Activated T-cell treated with anti-CD3 and anti-CD28 coated beads, Interleukin-2, amount 50 U/mL, for 24 hours (primary cell): Measurements from ENCODE around the gene NCAM1.

Experiments
- DNase-seq: peaks from one replicate; pipeline ENCODE4 v3.0.0-alpha.2; 2020
- H3K27ac Mint-ChIP-seq: 2 replicates; pipeline ENCODE4 v1.8.0; 2020; ENCODE audit warnings: mild to moderate bottlenecking, mixed read lengths
- H3K27me3 Mint-ChIP-seq: 2 replicates; pipeline ENCODE4 v1.8.0; 2020; ENCODE audit warnings: mixed read lengths
- H3K36me3 Mint-ChIP-seq: 2 replicates; pipeline ENCODE4 v1.8.0; 2020; ENCODE audit warnings: low read depth, mixed read lengths
- H3K4me1 Mint-ChIP-seq: 2 replicates; pipeline ENCODE4 v1.8.0; 2020; ENCODE audit warnings: low read depth, mixed read lengths
- H3K4me3 Mint-ChIP-seq: 2 replicates; pipeline ENCODE4 v1.8.0; 2020; ENCODE audit warnings: mild to moderate bottlenecking, moderate library complexity, mixed read lengths
- H3K9me3 Mint-ChIP-seq: 2 replicates; pipeline ENCODE4 v1.8.0; 2020; ENCODE audit warnings: mixed read lengths

The NCAM1 gene

DNA sequence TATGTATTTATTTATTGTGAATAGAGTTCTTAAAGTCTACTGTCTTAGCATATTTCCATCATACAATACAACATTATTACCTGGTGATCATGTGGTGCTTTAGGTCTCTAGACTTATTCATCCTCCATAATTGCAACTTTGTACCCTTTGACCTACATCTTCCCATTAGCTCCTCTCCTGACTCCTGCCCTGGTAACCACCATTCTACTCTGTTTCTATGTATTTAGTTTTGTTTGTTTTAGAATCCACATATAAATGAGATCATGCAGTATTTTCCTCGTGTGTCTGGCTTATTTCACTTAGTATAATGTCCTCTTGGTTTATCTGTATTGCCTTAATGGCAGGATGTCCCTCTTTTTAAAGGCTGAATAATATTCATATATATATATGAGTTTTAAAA is 22.7 kb downstream of the NCAM1 start:
- no peak overlapping the region for H3K27ac Mint-ChIP-seq
- no peak for DNase-seq
- no peaks in the 10 kb centered on the region for H3K4me1 Mint-ChIP-seq
- H3K36me3 Mint-ChIP-seq: no peaks in the 10 kb centered on the region
- H3K9me3 Mint-ChIP-seq: peaks cover 15% of the 10 kb centered on the region
- no peak overlapping the region for H3K4me3 Mint-ChIP-seq
- peaks cover 10% of the 10 kb centered on the region for H3K27me3 Mint-ChIP-seq

DNA sequence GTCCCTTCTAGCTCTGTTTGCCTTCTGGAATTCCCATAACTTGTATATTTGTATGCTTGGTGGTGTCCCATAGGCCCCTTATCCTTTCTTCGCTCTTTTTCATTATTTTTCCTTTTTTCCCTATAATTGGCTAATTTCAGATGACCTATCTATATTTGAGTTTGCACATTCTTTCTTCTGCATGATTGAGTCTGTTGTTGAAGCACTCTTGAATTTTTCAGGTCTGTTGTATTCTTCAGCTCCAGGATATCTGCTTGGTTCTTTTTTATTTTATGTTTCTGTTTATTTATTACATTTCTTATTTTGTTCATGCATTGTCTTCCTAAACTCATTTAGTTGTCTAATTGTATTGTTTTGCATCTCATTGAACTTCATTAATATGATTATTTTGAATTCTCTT is 28.0 kb downstream of the NCAM1 start:
- DNase-seq: no peak
- H3K36me3 Mint-ChIP-seq: no peaks in the 10 kb centered on the region
- H3K27me3 Mint-ChIP-seq: peaks cover under 1% of the 10 kb centered on the region
- H3K4me3 Mint-ChIP-seq: no peak overlapping the region
- H3K27ac Mint-ChIP-seq: no peak overlapping the region
- H3K4me1 Mint-ChIP-seq: no peaks in the 10 kb centered on the region
- H3K9me3 Mint-ChIP-seq: peaks cover 21% of the 10 kb centered on the region

DNA sequence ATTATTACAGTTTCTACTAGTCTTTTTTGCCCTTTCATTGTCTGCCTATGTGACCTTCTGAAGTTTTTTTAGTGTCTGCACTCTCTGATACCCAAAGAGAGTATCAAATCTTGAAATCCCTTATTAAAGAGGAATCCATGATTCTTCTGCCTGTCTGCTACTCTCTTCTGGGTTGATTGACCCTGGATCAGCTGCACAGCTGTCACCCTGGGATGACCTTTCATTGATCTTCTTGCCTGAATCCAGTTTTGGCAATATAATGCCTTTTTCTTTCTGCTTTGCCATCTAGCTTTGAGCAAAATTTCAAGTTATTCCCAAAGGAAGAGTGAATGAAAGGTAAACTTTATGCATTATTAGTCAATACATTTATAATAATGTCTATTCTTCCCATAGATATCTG is 32.6 kb downstream of the NCAM1 start:
- Mint-ChIP-seq H3K4me1 (no peaks in the 10 kb centered on the region), H3K36me3 (no peaks in the 10 kb centered on the region), H3K4me3 (no peak overlapping the region)

DNA sequence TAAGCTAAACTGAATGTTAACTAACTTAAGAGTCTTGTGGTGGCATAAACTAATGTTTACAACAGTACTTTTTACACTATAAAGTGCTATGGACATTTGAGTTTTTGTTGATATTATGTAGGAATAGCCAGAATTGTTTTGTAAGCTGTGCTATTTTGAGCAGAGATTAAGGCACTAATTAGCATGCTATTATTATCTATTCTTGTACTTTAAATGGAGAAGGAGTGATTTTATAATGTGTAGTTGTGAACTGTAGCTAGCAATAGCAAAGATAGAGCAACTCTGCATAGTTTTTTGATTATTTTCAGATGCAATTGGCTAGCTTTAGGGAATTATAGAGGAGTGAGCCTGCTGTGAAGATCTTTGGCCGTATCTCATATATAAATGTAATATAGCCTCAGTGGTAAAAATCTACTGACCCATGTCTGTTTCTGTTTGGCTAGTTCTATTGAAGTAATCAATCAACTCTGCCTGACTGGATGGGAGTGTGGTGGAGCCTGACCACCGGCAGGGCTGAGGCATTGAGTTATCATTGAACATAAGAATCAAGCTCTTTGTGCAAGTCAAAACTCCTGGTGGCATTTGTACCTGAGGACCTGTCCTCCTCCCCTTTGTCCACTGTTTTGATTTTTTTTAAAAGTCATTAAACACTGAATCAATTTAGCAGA is 34.3 kb downstream of the NCAM1 start:
- no peaks in the 10 kb centered on the region for H3K9me3 Mint-ChIP-seq
- no peaks in the 10 kb centered on the region for H3K4me1 Mint-ChIP-seq
- peaks cover 10% of the 10 kb centered on the region for H3K27me3 Mint-ChIP-seq
- H3K4me3 Mint-ChIP-seq: no peak overlapping the region
- H3K27ac Mint-ChIP-seq: no peak overlapping the region
- no peaks in the 10 kb centered on the region for H3K36me3 Mint-ChIP-seq
- no peak for DNase-seq

More for the DNA sequence above, 32.6 kb downstream of the NCAM1 start:
- Mint-ChIP-seq H3K27ac (no peak overlapping the region), H3K9me3 (peaks cover 7% of the 10 kb centered on the region), H3K27me3 (peaks cover 10% of the 10 kb centered on the region)
- DNase-seq: no peak

DNA sequence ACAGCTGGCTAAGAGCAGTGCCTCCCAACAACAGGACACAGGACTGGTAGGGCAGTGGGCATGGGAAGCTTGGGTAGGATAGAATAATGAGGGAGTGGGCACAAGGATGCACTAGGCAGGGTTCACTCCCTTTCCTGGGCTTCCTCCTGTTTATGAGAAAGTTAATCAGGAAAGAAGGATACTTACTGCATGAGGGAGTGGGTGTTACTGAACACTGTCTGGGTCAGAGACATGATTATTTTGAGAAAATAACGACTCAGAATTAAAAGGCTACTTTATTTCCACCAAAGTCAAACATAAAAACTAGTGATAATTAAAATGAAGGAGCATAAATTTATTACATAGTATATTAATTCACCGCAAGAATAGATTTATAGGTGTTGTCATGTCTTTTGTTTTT is 35.8 kb downstream of the NCAM1 start:
- Mint-ChIP-seq H3K9me3 (no peaks in the 10 kb centered on the region), H3K27me3 (peaks cover 10% of the 10 kb centered on the region), H3K36me3 (no peaks in the 10 kb centered on the region), H3K27ac (no peak overlapping the region), H3K4me3 (no peak overlapping the region), H3K4me1 (no peaks in the 10 kb centered on the region)
- DNase-seq: no peak

DNA sequence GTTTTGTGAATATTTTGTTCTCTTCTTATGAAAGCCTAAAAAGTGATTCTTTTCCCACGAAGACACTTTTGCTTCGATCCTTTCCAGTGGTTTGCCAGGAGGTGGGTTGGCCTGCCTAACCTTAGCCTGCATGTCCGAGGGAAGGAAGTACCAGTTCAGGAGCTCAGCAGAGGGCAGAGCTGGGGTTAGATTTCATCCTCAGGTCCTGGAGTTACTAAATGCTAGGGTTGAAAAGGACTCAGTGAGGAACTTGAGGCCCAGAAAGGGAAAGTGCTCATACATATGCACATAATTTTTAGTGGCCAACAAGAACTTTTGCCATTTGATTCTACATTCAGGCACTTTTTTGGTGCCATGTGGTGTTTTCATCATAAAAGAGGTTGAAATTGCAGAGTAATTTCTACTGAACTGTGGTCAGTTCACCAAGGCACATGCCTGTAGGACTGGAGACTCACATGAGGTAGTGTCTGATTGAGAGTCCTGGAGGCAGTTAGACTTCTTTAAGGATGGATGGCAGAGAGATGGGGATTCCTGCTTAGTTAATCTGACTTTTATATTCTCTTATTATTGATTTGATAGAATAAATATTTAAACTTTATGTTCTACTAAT is 36.7 kb downstream of the NCAM1 start:
- Mint-ChIP-seq H3K9me3 (no peaks in the 10 kb centered on the region), H3K4me1 (no peaks in the 10 kb centered on the region), H3K27ac (no peak overlapping the region), H3K36me3 (no peaks in the 10 kb centered on the region), H3K4me3 (no peak overlapping the region), H3K27me3 (peaks cover 10% of the 10 kb centered on the region)
- no peak for DNase-seq

DNA sequence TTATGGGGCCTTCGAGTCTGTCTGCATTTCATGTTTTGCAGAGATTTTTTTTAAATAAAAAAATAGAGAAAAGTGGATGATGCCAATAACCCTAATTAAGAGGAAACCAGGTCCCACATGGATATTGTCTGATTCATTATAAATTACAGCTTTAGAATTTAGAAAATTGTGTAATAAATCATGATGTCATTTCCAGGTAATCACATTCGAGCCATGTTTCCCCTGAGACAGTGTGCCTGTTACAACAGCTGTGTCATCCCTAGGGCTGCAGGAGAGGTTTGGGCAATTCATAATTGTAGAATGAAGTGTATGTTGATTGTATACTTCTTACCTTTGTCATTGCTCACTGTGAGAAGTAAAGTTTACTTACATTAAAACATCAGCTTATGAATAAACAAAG is 38.3 kb downstream of the NCAM1 start:
- Mint-ChIP-seq H3K4me1 (no peaks in the 10 kb centered on the region), H3K36me3 (no peaks in the 10 kb centered on the region), H3K4me3 (no peak overlapping the region)

DNA sequence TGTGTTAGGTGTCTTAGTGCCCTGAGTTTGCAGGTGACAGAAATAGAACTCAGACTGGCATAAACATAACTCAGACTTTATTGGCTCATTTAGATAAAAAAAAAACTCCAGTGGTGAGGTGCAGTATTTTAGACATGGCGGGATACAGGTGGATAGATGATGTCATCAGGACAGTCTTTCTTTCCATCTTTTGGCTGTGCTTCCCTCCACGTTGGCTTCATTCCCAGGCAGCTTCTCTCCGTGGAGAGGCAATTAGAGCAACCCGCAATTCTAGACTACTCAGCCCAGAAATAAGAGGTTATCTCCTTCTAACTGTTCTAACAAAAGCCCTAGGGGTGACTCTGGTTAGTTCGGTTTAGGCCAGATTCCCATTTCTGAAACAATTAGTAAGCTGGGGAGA is 40.5 kb downstream of the NCAM1 start:
- Mint-ChIP-seq H3K4me3 (no peak overlapping the region), H3K27me3 (peaks cover 3% of the 10 kb centered on the region), H3K27ac (no peak overlapping the region)

More for the DNA sequence above, 38.3 kb downstream of the NCAM1 start:
- Mint-ChIP-seq H3K27ac (no peak overlapping the region), H3K27me3 (peaks cover 6% of the 10 kb centered on the region), H3K9me3 (no peaks in the 10 kb centered on the region)
- DNase-seq: no peak

DNA sequence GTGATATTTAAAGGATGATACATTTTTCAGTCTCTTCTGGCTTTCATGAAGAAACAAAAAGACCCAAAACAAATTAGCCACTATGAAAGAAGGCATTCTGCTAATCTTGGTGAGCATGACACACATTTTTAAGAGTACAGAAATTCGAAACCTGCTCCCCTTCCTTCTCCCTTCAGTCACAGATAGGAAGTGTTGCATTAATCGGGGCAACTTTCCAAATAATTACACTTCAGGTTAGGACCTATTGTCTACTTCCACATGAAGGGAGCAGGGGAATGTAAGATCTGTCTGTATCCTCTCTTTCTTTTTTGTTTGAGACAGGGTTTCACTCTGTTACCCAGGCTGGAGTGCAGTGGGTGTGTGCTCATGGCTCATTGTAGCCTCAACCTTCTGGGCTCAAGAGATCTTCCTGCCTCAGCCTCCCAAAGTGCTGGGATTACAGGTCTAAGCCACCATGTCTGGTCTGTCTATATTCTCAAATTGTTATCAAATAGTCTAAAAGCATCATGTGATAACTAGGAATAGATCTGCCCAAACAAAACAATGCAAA is 45.8 kb downstream of the NCAM1 start:
- DNase-seq: no peak
- Mint-ChIP-seq H3K36me3 (no peaks in the 10 kb centered on the region), H3K9me3 (peaks cover 2% of the 10 kb centered on the region), H3K4me1 (no peaks in the 10 kb centered on the region), H3K4me3 (no peak overlapping the region), H3K27ac (no peak overlapping the region), H3K27me3 (peaks cover 3% of the 10 kb centered on the region)

More for the DNA sequence above, 40.5 kb downstream of the NCAM1 start:
- Mint-ChIP-seq H3K9me3 (no peaks in the 10 kb centered on the region), H3K4me1 (no peaks in the 10 kb centered on the region), H3K36me3 (no peaks in the 10 kb centered on the region)
- DNase-seq: no peak

DNA sequence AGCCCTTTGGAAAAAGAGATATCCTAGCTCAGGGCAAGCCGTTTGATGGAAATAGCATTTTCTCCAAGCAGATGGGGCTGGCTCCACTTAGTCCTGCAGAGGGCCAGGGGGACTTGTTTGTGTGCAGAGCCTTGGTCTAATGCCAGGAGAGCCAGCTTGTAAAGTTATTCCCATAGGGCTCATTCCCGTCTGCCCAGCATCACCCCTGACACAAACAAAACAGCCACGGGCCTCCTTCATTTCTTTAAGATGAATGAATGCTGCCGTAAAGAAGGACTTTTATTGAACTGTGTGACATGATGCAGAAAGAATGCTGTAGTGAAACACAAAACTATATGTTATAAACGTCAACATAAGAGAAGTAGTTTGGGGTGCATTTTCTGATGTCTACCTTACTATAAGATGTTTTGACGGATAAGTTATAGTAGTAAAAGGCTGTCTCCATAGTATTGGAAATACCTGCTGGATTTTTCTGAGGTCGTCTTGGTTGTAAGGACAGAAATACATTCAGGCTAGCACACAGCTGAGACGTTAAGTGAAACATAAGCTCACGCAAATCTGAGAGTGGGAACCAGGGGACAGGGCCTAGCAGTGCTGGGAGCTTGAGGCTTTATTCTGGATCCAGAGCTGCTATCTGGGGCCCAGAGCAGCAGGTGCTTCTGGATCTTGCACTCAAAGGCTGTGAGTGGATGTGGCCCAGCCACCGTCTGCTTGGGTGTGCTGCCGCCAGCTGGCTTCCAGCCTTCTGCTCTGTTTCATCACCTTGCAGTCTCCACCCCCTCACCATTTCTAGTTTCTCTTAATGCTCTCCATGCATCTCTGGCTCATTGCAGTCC is 53.3 kb downstream of the NCAM1 start:
- peaks cover 2% of the 10 kb centered on the region for H3K9me3 Mint-ChIP-seq
- H3K27ac Mint-ChIP-seq: no peak overlapping the region
- H3K36me3 Mint-ChIP-seq: no peaks in the 10 kb centered on the region
- no peak overlapping the region for H3K4me3 Mint-ChIP-seq
- no peaks in the 10 kb centered on the region for H3K27me3 Mint-ChIP-seq
- no peak for DNase-seq
- H3K4me1 Mint-ChIP-seq: no peaks in the 10 kb centered on the region

DNA sequence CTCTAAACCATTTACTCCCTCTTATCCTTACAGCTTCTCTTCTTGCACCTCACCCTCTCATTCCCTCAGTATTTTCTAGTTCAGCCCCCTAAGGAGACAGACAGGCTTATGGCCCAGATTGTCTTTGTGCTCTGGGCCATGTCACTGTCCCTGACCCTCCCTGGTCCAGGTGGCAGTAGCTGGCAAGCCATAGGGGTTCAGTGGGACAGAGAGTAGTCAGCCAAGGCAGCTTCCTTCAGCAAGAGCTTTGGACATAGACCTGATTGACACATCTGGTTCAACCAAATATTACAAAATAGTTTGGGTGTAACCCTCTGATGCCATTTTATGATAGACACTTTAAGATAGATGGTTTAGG is 53.9 kb downstream of the NCAM1 start:
- peaks cover 2% of the 10 kb centered on the region for H3K9me3 Mint-ChIP-seq
- no peaks in the 10 kb centered on the region for H3K4me1 Mint-ChIP-seq
- no peaks in the 10 kb centered on the region for H3K27me3 Mint-ChIP-seq
- H3K36me3 Mint-ChIP-seq: no peaks in the 10 kb centered on the region
- H3K27ac Mint-ChIP-seq: no peak overlapping the region
- DNase-seq: no peak
- no peak overlapping the region for H3K4me3 Mint-ChIP-seq

DNA sequence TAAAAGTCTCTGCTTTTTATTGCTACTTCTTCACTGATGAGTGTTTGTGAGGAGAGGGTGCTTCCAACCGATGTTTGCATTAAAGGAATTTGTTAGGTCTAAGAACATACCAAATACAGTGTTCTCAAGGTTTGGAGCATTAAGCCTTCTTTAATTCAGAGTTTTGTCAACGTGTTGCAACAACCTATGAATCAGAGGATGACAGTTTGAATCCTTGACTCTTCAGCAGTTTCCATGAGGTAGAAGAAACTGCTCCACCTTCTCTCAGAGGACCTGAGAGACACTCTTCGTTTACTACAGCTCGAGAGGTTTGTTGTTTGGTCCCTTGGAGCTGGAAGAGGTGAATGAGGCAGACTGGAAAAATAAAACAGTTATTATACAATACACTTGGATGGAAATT is 55.7 kb downstream of the NCAM1 start:
- H3K27me3 Mint-ChIP-seq: no peaks in the 10 kb centered on the region
- no peak for DNase-seq
- no peak overlapping the region for H3K4me3 Mint-ChIP-seq
- no peaks in the 10 kb centered on the region for H3K36me3 Mint-ChIP-seq
- no peaks in the 10 kb centered on the region for H3K4me1 Mint-ChIP-seq
- H3K27ac Mint-ChIP-seq: no peak overlapping the region
- H3K9me3 Mint-ChIP-seq: peaks cover under 1% of the 10 kb centered on the region

DNA sequence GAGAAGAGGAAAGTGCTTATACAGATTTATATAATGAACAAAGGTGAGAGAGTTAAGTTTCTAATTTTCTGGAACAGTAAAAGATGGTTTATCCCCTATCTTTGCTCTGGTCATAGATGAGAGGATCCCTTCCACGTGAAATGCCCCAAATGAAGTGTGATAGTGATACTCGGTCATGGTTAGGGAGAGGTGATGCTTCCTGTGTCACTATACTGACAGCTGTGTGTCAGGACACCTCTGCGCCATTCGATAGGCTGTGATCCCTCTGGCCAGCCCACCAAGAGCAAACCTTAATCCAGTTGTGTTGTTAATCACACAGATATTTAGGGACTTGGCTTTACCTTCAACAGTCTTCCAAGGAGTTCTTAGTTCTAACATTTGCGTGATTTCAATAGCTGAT is 57.7 kb downstream of the NCAM1 start:
- H3K4me3 Mint-ChIP-seq: no peak overlapping the region
- H3K27me3 Mint-ChIP-seq: peaks cover 7% of the 10 kb centered on the region
- no peak overlapping the region for H3K27ac Mint-ChIP-seq
- DNase-seq: no peak
- no peaks in the 10 kb centered on the region for H3K9me3 Mint-ChIP-seq
- H3K4me1 Mint-ChIP-seq: no peaks in the 10 kb centered on the region
- no peaks in the 10 kb centered on the region for H3K36me3 Mint-ChIP-seq

DNA sequence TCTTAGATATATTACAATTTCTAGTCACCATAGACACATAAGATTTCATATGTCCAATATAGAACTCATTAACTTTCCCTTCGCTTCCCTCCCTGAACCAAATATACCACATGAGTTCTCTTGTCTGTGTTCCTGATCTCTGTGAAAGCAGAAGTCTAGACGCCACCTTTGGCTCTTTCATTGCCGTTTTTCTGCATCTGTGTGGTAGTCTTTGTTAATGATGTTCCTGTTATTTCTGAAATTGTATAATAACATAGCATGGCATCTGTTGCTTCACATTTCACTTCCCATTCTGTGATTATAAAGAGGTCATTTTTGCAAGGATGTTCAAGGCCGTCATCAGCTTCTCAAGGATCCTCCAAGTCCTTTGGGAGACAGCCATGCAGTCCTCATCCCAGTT is 58.5 kb downstream of the NCAM1 start:
- DNase-seq: no peak
- H3K9me3 Mint-ChIP-seq: no peaks in the 10 kb centered on the region
- peaks cover 7% of the 10 kb centered on the region for H3K27me3 Mint-ChIP-seq
- no peaks in the 10 kb centered on the region for H3K36me3 Mint-ChIP-seq
- no peaks in the 10 kb centered on the region for H3K4me1 Mint-ChIP-seq
- H3K27ac Mint-ChIP-seq: no peak overlapping the region
- H3K4me3 Mint-ChIP-seq: no peak overlapping the region

DNA sequence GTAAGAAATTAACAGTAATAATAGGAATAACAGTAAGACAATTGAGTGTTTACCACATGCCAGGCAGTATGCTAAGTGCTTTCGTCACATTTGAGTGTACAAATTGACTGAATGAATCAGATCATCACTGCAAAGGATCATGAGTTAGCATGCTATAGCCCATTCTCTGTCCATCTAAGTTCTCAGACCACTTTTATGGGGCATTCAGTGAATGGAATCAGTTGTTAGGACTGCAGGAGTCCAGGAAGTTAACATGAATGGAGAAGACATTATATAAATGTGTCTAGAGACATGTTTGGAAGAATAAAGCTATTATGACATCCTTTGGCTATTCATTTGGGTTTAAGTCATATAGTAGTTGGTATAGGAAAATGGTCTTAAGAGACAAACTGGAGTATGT is 59.9 kb downstream of the NCAM1 start:
- no peaks in the 10 kb centered on the region for H3K9me3 Mint-ChIP-seq
- no peaks in the 10 kb centered on the region for H3K36me3 Mint-ChIP-seq
- no peaks in the 10 kb centered on the region for H3K4me1 Mint-ChIP-seq
- no peak overlapping the region for H3K27ac Mint-ChIP-seq
- DNase-seq: no peak
- peaks cover 7% of the 10 kb centered on the region for H3K27me3 Mint-ChIP-seq
- no peak overlapping the region for H3K4me3 Mint-ChIP-seq
